ENCODE results near the gene SLC26A2. TPM values are rescaled to one million over a fixed set of nuclear protein-coding genes. Genes with fewer than 3 reads are reported as not detected.

SLC26A2 gene
- total and polyA plus RNA-seq, 4 donors: 5.8 to 25.6 (median 14.1) TPM

DNA sequence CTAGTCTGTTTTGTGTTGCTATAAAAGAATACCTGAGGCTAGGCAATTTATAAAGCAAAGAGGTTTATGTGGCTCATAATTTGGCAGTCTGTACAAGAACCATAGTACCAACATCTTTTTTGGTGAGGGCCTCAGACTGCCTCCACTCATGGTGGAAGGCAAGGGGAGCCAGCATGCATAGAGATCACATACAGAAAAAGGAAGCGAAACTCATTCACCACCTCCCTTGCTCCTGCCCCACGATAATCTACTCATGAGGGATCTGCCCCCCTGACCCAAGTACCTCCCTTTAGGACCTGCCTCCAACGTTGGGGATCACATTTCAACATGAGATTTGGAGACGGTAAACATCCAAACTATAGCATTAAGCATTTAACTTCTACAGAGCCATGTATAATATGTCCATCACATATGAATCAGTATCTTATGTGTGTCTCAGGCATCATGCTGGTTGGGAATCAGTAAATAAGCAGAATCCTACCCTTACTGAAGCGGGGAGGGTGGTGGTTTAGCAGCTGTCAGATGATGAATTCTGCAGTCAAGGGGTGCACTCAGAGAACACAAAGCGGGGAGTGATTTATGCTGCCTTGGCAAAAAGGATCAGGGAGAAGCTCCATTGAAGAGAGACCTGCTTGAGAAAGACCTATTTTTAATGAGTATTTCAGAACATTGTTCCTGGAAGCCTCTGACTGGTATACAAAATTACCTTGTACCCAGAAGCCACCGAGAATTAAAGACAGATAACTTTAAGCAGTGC lies 74.8 kb downstream of the SLC26A2 start:
- Histone ChIP-seq H3K4me1 (ENCODE audit: control insufficient read depth in 5 of 5, insufficient read depth in 5 of 5, low read length in 5 of 5) (no peaks in the 10 kb centered on the region), H3K27ac (ENCODE audit: low read depth in 1 of 2, low read length in 1 of 2) (no peak overlapping the region), H3K4me3 (no peak overlapping the region), H3K9ac (ENCODE audit: insufficient read depth in 1 of 2, low read length in 2 of 2) (no peak overlapping the region), H3K36me3 (ENCODE audit: control insufficient read depth in 4 of 4, insufficient read depth in 4 of 4, low read length in 4 of 4) (peaks cover 41 to 58% (median 45%) of the 10 kb centered on the region in 4 donors), H3K9me3 (ENCODE audit: control insufficient read depth in 4 of 4, insufficient read depth in 3 of 4, low read length in 3 of 4) (no peaks in the 10 kb centered on the region), H3K27me3 (ENCODE audit: control insufficient read depth in 3 of 3, insufficient read depth in 3 of 3, low read length in 2 of 3) (no peaks in the 10 kb centered on the region)
- TF ChIP-seq, protein P1, sequence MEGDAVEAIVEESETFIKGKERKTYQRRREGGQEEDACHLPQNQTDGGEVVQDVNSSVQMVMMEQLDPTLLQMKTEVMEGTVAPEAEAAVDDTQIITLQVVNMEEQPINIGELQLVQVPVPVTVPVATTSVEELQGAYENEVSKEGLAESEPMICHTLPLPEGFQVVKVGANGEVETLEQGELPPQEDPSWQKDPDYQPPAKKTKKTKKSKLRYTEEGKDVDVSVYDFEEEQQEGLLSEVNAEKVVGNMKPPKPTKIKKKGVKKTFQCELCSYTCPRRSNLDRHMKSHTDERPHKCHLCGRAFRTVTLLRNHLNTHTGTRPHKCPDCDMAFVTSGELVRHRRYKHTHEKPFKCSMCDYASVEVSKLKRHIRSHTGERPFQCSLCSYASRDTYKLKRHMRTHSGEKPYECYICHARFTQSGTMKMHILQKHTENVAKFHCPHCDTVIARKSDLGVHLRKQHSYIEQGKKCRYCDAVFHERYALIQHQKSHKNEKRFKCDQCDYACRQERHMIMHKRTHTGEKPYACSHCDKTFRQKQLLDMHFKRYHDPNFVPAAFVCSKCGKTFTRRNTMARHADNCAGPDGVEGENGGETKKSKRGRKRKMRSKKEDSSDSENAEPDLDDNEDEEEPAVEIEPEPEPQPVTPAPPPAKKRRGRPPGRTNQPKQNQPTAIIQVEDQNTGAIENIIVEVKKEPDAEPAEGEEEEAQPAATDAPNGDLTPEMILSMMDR (IDR thresholded peaks at IDR 0.05; ENCODE audit: control extremely low read depth, extremely low read depth): no peak
- no peak for ATAC-seq (ENCODE audit: insufficient read depth, low FRiP score)
- 79 to 83% methylated on average over 7 of the region's 7 CpGs for WGBS, 2 donors
- DNase-seq: no peak

DNA sequence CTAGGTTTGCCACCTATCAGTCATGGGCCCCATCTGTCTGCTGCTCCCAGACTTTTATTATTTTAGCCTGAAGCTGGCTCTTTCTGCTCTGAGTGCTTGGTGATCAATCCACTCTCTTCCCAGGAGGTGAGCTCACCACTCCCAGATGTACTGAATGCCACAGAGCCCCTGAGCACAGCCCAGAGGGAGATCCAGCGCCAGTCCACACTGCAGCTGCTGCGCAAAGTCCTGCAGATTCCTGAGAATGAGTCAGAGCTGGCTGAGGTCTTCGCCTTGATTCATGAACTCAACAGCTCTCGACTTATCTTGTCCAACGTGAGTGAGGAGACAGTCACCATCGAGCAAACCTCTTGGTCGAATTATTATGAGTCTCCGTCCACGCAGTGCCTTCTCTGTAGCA lies 76.0 kb downstream of the SLC26A2 start:
- DNase-seq: no peak
- H3K36me3 ChIP-seq (ENCODE audit: control insufficient read depth in 4 of 4, insufficient read depth in 4 of 4, low read length in 4 of 4): peaks cover 45 to 65% (median 51%) of the 10 kb centered on the region in 4 donors
- TF ChIP-seq, protein P1 (IDR thresholded peaks at IDR 0.05; ENCODE audit: control extremely low read depth, extremely low read depth): no peak

More for the DNA sequence above, 76.0 kb downstream of the SLC26A2 start:
- Histone ChIP-seq H3K9ac (ENCODE audit: insufficient read depth in 1 of 2, low read length in 2 of 2) (no peak overlapping the region), H3K4me3 (no peak overlapping the region), H3K4me1 (ENCODE audit: control insufficient read depth in 5 of 5, insufficient read depth in 5 of 5, low read length in 5 of 5) (no peaks in the 10 kb centered on the region), H3K9me3 (ENCODE audit: control insufficient read depth in 4 of 4, insufficient read depth in 3 of 4, low read length in 3 of 4) (no peaks in the 10 kb centered on the region), H3K27ac (ENCODE audit: low read depth in 1 of 2, low read length in 1 of 2) (peak overlapping the region in 1 of 2 donors; percentile 45), H3K27me3 (ENCODE audit: control insufficient read depth in 3 of 3, insufficient read depth in 3 of 3, low read length in 2 of 3) (no peaks in the 10 kb centered on the region)
- 92 to 95% methylated on average over 9 of the region's 9 CpGs for WGBS, 2 donors
- no peak for ATAC-seq (ENCODE audit: insufficient read depth, low FRiP score)

Small RNAs within 50 kb of the gene (small RNA-seq; reads per million reads assigned to genes)
- not detected for gene RF00019 (ENCODE audit: low replicate concordance)

Other genes with a start within 250 kb of the SLC26A2 start
- 10 to 100 TPM in 1 of 2 donors, 1 to 10 TPM in 1; 2.0 to 11.0 TPM for gene PPARGC1B, start 230.4 kb upstream of the SLC26A2 start, total RNA-seq
- 1 to 10 TPM; 1.4 to 2.9 TPM for gene PPARGC1B, start 230.4 kb upstream of the SLC26A2 start, polyA plus RNA-seq
- gene PDE6A, start 16.0 kb upstream of the SLC26A2 start, total RNA-seq: under 1 TPM in 1 of 2 donors, not detected in 1; 0.06 TPM
- under 1 TPM; 0.03 to 0.06 TPM for gene PDE6A, start 16.0 kb upstream of the SLC26A2 start, polyA plus RNA-seq
- gene TIGD6, start 39.9 kb downstream of the SLC26A2 start, total RNA-seq: 1 to 10 TPM; 4.5 to 5.0 TPM
- gene TIGD6, start 39.9 kb downstream of the SLC26A2 start, polyA plus RNA-seq: 1 to 10 TPM; 3.0 to 3.9 TPM
- gene HMGXB3, start 40.0 kb downstream of the SLC26A2 start, total RNA-seq: 10 to 100 TPM; 39.1 to 42.3 TPM
- gene HMGXB3, start 40.0 kb downstream of the SLC26A2 start, polyA plus RNA-seq: 10 to 100 TPM; 22.3 to 22.6 TPM
- gene CSF1R, start 125.8 kb downstream of the SLC26A2 start, total RNA-seq: 10 to 100 TPM; 29.1 to 52.3 TPM
- gene CSF1R, start 125.8 kb downstream of the SLC26A2 start, polyA plus RNA-seq: 10 to 100 TPM; 13.0 to 65.0 TPM
- gene PDGFRB, start 195.1 kb downstream of the SLC26A2 start, total RNA-seq: 100 to 1,000 TPM; 110 to 215 TPM
- 10 to 100 TPM; 33.6 to 46.5 TPM for gene PDGFRB, start 195.1 kb downstream of the SLC26A2 start, polyA plus RNA-seq
- gene CDX1, start 206.0 kb downstream of the SLC26A2 start, total RNA-seq: under 1 TPM; 0.25 to 0.43 TPM
- under 1 TPM; 0.09 to 0.28 TPM for gene CDX1, start 206.0 kb downstream of the SLC26A2 start, polyA plus RNA-seq
- under 1 TPM in 1 of 2 donors, not detected in 1; 0.06 TPM for gene SLC6A7, start 229.3 kb downstream of the SLC26A2 start, total RNA-seq
- gene SLC6A7, start 229.3 kb downstream of the SLC26A2 start, polyA plus RNA-seq: under 1 TPM; 0.02 to 0.03 TPM

All from lung (tissue), 13 donors.